NT2/D1 (cell line): Measurements from ENCODE around the gene DENND4C.
"Not testable (repeated sequence)": the region's sequence is repeated elsewhere in the genome, so short reads cannot be mapped to it uniquely, and the experiment has no call there.

Experiments used
- DNase-seq: peaks from one replicate; pipeline ENCODE4 v3.0.0-alpha.2; 2011; ENCODE audit warnings: low read depth, low spot score
- H3K27me3 ChIP-seq: 2 replicates; pipeline ENCODE4 v1.6.0; 2011; ENCODE audit warnings: mild to moderate bottlenecking; ENCODE audit not compliant: insufficient read length, insufficient read depth
- H3K36me3 ChIP-seq: 2 replicates; pipeline ENCODE4 v1.6.1; 2011; ENCODE audit warnings: mild to moderate bottlenecking, low read length, mixed read lengths; ENCODE audit not compliant: insufficient read depth, insufficient read length
- H3K4me1 ChIP-seq: 2 replicates; pipeline ENCODE4 v1.5.1; 2011; ENCODE audit not compliant: insufficient read depth, insufficient read length
- H3K4me3 ChIP-seq: 2 replicates; pipeline ENCODE4 v1.5.1; 2011; ENCODE audit warnings: low read depth; ENCODE audit not compliant: insufficient read length
- H3K9ac ChIP-seq: 2 replicates; pipeline ENCODE4 v1.6.0; 2011; ENCODE audit warnings: low read depth; ENCODE audit not compliant: insufficient read length
- H3K9me3 ChIP-seq: 2 replicates; pipeline ENCODE4 v1.5.1; 2011; ENCODE audit warnings: mild to moderate bottlenecking, low read length; ENCODE audit not compliant: insufficient read depth
- SUZ12 ChIP-seq: IDR thresholded peaks from 2 replicates; pipeline ENCODE4 v1.6.1; 2011; ENCODE audit not compliant: insufficient read length, insufficient read depth; ENCODE audit errors: extremely low read depth
- YY1 ChIP-seq: IDR thresholded peaks from 2 replicates; pipeline ENCODE4 v1.6.1; 2011; ENCODE audit not compliant: insufficient read length, insufficient read depth
- ZNF274 ChIP-seq: IDR thresholded peaks from 2 replicates; pipeline ENCODE4 v1.6.1; 2011; ENCODE audit warnings: mild to moderate bottlenecking, low read depth, low read length

DENND4C gene

GRCh38 chr9:19385786-19386501 lies 155.5 kb downstream of the DENND4C start:
- H3K9me3 ChIP-seq: no peaks in the 10 kb centered on the region
- TF ChIP-seq YY1: no peak
- DNase-seq: no peak
- H3K4me1 ChIP-seq: no peaks in the 10 kb centered on the region
- H3K27me3 ChIP-seq: no peaks in the 10 kb centered on the region
- H3K36me3 ChIP-seq: no peaks in the 10 kb centered on the region
- H3K4me3 ChIP-seq: no peak overlapping the region
- H3K9ac ChIP-seq: no peak overlapping the region

- no peak overlapping the region for H3K4me3 ChIP-seq
- H3K9ac ChIP-seq: no peak overlapping the region
- no peaks in the 10 kb centered on the region for H3K4me1 ChIP-seq
- no peaks in the 10 kb centered on the region for H3K36me3 ChIP-seq
- no peaks in the 10 kb centered on the region for H3K9me3 ChIP-seq
- DNase-seq: no peak
- TF ChIP-seq SUZ12 (no peak), ZNF274 (no peak), YY1 (no peak)
- no peaks in the 10 kb centered on the region for H3K27me3 ChIP-seq
Observed at GRCh38 chr9:19386502-19387044, 156.1 kb downstream of the DENND4C start.

- TF ChIP-seq ZNF274 (no peak), SUZ12 (no peak), YY1 (no peak)
- Histone ChIP-seq H3K4me3 (no peak overlapping the region), H3K4me1 (no peaks in the 10 kb centered on the region), H3K9ac (no peak overlapping the region), H3K36me3 (no peaks in the 10 kb centered on the region), H3K27me3 (no peaks in the 10 kb centered on the region), H3K9me3 (no peaks in the 10 kb centered on the region)
- DNase-seq: no peak
Observed at GRCh38 chr9:19387317-19387716, 156.8 kb downstream of the DENND4C start.

DNA sequence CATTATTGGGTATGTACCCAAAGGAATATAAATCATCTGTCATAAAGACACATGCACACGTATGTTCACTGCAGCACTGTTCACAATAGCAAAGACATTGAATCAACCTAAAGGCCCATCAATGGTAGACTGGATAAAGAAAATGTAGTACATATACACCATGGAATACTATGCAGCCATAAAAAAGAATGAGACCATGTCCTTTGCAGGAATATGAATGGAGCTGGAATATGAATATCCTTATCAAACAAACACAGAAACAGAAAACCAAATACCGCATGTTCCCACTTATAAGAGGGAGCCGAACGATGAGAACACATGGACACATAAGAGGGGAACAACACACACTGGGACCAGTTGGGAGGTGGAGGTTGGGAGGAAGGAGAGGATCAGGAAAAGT lies 159.0 kb downstream of the DENND4C start:
- not testable (repeated sequence) for DNase-seq, H3K4me1 ChIP-seq, H3K36me3 ChIP-seq, H3K9ac ChIP-seq, H3K27me3 ChIP-seq, H3K4me3 ChIP-seq, H3K9me3 ChIP-seq

DNA sequence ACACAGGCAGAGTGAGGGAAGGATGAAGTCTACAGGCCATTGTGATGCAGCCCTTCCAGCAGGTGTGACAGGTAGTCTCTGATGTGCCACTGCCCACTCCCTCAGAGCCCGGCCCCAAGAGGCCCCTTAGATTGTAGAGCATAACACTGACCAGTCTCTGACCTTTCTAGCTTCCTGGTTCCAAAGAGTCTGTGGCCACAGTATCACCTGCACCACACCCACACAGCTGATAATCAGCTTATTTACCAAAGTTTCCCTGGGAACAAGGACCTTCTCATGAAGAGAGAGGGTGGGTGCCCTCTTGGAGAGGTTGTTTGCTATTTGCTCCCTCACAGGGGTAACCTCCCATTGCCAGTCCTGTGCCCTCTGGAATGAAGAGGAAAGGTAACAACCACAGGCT lies 167.4 kb downstream of the DENND4C start:
- no peak for DNase-seq
- 0 out of 2 replicates have a peak, but pooled peaks cover 5% of the 10 kb centered on the region for H3K9me3 ChIP-seq
- H3K9ac ChIP-seq: no peak overlapping the region
- no peak for TF ChIP-seq YY1
- no peak for TF ChIP-seq ZNF274
- TF ChIP-seq SUZ12: no peak
- H3K36me3 ChIP-seq: no peaks in the 10 kb centered on the region
- H3K27me3 ChIP-seq: no peaks in the 10 kb centered on the region
- H3K4me3 ChIP-seq: no peak overlapping the region
- H3K4me1 ChIP-seq: no peaks in the 10 kb centered on the region

DNA sequence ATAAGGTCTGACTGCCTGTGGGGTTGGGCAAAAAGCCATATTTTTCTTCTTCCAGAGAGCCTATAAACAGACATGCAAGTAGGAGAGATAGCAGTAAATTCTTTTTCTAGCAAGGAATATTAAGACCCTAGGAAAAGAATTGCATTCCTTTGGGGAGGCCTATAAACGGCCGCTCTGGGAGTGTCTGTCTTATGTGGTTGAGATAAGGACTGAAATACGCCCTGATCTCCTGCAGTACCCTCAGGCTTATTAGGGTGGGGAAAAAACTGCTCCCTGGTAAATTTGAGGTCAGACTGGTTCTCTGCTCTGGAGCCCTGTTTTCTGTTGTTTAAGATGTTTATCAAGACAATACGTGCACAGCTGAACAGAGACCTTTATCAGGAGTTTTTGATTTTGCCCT lies 172.7 kb downstream of the DENND4C start:
- H3K9me3 ChIP-seq: peaks cover 13% of the 10 kb centered on the region; the same call in 1 of the 2 replicates
- not testable (repeated sequence) for H3K9ac ChIP-seq, H3K27me3 ChIP-seq, H3K4me1 ChIP-seq, H3K4me3 ChIP-seq, DNase-seq, H3K36me3 ChIP-seq

DNA sequence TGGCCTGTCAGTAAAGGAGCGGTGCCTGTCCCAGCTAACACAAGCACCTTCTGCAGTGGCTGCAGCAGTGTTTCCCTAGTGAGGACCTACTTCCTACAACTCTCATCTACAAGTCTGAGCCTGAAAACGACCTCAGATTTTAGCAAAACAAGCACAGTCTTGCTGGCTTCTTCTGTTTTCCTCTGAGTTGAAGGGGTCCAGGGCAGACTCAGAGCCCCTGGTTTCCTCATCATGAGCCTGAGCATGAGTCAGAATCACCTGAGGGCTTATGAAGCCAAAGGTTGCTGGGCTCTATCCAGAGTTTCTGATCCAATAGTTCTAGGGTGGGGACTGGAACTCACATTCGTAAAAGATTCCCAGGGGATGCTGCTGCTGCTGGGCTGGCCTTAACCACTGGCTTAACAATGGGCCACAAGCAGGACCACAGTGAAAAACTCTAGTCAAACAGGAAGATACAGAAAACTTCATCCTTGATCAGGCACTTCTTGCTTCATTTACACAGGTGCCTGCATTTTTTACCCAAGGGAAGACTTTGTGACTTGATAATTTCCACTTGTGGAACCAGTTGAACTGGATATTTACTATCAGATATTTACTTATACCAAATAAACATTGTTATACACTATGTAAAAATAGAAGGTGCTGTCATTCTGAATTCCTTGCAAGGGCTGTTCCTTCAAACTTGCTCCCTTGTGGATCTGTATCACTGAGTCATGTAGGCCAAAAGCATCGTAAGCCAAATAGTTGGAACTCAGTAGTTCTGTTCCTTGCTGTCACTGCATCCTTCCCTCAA lies 174.0 kb downstream of the DENND4C start:
- Histone ChIP-seq H3K9me3 (peaks cover 13% of the 10 kb centered on the region; the same call in 1 of the 2 replicates), H3K36me3 (no peaks in the 10 kb centered on the region), H3K9ac (no peak overlapping the region), H3K27me3 (peaks cover 2% of the 10 kb centered on the region), H3K4me3 (no peak overlapping the region), H3K4me1 (peaks cover 4% of the 10 kb centered on the region)
- no peak for DNase-seq
- TF ChIP-seq YY1: no peak
- TF ChIP-seq ZNF274: no peak
- no peak for TF ChIP-seq SUZ12
